EL (cell line): Measurements from ENCODE around the gene APOL2.
"Not testable (repeated sequence)": the region's sequence is repeated elsewhere in the genome, so short reads cannot be mapped to it uniquely, and the experiment has no call there.

Experiments
- DNase-seq: peaks from one replicate; pipeline ENCODE4 v3.0.0-alpha.2; 2016

The APOL2 gene, protein sequence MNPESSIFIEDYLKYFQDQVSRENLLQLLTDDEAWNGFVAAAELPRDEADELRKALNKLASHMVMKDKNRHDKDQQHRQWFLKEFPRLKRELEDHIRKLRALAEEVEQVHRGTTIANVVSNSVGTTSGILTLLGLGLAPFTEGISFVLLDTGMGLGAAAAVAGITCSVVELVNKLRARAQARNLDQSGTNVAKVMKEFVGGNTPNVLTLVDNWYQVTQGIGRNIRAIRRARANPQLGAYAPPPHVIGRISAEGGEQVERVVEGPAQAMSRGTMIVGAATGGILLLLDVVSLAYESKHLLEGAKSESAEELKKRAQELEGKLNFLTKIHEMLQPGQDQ

DNA sequence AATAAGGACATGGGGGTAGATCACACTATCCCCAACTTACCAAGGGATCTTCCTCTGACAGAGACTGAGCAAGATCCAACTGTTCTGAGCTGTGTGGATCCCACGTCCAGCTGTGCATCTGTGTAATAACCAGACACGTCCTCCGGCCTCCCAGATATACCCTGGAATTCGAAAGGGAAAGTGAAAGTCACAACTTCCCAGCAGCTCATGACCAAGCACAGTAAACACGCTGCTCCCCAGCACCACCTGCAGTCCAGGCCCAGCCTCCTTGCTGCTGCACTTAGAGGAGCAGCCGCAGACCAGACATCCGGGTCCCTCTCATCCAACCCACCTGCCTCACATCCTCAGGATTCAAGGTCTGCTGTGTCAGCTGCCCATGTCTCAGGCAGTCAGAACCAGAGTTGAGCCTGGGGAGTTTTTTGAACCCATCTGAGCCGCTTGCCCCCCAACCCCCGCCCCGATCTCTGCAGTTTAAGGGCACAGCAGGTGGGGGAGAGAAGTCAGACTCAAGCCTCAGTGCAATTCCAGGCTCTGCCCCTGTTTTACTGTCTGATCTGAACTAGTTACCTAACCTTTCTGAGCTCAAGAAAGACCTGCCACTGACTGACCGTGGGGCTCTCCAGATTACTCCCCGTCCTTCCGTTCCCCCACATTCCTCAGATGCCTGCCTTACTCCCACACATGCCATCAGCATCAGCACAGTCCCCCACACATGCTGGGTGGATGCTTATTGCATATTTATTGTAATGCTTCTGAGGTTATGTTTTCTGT lies at the start of gene APOL2:
Gene APOL2, minus strand, starts transcription at position 127 of the 771 bp plus-strand sequence. CDS start 6,365 bp downstream, outside the sequence.
- peak; percentile 97 for DNase-seq

DNA sequence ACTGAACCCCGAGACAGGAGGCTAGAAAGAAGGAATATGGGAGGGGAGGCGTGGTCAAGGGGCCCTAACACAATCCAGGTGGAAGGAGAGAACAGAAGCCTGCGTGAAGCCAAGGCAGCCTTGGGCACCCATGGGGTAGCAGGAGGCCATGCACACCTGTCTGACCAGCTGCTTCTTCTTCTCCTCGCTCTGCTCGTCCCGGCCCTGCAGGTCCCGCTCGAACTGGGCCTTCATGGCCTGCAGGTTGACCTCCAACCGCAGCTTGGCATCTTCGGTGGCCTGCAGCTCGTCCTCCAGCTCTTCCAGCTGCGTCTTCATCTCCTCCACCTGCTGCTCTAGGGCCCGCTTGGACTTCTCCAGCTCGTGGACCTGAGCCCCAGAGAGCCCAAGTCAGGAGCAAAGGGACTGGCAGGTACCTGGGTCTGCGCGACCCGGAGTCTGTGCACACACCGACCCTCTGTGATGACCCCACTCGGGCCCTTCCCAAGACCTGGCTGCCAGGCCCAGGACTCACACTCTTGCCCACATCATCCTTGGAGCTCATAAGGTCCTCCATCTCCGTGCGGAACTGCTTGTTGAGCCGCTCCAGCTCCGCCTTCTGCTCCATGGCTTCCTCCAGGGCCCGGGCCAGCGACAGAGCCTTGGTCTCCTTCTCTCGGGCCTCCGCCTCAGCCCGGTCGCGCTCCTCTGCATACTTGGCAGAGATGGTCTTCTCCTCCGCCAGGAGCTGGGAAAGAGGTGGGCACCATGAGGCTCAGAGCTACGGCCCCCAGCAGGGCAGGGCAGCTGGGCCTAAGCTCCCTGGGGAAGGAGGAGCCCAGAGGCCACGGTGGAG lies 49.5 kb upstream of the APOL2 start:
- DNase-seq = no peak

DNA sequence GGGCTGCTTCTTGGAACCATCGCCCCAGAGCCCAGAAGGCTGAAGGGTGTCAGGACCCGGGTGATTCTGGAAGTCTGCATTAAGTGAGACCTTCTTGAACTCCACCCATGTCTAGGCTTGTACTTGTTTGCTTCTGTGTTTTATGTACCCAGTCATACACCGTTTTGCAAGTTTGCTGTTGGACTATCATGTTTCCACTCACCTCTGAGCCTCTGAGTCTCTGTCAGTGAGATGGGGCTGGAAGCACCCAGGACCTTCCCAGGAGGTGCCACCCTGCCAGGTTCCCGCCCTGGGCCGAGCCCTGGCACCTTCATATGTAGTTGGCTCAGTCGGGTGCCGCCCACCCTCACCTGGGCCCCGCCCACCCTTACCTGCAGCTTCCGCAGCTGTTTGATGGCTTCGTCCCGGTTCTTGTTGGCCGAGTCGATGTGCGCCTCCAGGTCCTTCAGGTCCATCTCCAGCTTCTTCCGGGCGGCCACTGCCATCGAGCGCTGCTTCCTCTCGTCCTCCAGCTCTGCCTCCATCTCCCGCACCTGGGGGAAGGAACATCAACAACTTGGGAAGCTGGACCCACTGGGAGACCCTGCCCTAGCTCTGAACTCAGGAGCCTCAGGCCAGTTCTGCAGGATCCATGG lies 48.7 kb upstream of the APOL2 start:
- DNase-seq = no peak

DNA sequence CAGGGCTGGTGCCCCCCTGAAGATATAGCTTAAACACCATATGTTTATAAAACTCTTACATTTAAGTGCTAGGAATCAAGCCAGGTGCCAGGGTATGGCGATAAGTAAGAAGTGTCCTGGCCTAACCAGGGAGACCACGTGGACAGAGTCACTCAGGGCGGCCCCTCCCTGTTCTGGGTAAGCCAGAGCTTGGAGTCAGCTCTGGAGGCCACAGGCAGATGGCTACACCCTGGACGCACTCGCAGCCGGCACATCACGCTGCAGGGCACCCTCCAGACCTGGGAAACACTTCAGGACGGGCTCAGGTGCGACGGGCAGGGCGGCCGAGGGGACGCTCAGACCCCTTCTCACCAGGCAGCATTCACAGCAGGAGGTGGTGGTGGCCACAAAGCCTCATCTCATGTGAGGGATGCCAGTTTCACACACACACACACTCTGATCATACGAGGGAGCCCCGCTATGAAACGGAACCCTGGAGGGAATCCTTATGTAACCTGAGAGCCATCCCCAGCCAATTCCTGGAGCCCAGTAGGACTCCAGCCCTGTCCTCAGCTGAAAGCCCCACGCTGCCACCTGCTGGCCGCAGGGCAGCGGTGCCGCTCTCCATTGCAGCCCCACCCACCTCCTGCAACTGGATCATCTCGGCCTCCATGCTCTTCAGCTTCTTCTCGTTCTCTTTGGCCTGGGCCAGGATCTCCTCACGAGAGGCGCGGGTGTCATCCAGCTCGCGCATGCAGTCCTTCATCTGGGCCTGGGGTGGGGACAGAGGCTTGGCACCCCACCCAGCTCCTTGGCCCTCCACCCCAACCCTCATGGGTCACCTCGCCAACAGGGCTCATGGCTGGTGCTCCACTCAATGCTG lies 47.0 kb upstream of the APOL2 start:
- peak; percentile 71 for DNase-seq

DNA sequence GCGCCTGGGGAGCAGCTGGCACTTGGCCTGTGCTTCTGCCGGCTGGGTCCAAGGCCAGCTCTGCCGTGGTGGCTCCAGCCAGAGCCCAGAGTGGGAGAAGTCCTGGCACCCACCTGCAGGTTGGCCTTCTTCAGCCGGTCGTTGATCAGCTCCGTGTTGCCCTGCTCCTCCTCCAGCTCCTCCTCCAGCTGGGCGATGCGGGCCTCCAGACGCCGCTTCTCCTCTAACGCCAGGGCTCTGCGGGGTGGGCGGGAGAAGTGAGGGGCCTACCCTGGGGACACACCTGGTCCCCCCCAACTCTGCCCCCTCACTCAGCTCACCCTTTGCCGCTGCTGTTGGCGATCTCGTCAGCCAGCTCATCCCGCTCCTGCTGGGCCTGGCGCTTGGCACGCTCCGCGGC lies 46.2 kb upstream of the APOL2 start:
- DNase-seq = no peak

DNA sequence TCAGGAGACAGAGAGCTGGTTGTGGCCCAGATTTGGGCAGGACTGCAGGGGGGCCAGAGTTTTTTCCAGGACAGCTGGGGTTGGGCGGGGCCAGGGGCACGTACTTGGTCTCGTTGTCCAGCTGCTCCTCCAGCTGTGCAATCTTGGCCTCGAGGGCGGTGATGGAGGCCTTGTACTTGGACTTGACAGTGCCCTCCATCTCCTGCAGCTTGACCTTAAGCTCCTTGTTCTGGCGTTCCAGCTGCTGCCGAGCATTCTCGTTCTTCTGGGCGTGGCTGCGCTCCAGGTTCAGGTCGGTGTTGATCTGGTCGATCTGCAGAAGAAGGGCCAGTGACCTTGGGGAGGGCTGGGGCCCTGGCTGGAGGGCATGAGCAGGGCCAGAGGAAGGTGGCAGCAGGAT lies 45.7 kb upstream of the APOL2 start:
- no peak for DNase-seq

DNA sequence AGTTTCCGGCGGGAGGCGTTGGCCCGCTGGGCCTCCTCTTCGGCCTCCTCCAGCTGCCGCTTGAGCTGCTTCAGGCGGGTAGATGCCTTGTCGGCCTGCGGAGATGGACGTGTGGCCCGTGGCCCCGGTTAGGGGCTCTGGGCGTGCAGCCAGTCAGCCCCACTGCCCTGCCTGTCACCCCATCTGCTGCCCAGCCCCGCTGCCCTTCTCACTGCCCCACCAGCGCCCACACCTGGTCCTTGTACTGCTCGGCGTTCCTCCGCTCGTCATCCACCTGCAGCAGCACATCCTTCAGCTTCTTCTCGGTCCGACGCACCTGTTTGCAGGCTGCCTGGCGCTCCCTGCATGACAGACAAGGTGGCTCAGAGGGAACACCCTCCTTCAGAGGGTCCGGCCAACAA lies 44.8 kb upstream of the APOL2 start:
- DNase-seq = no peak

DNA sequence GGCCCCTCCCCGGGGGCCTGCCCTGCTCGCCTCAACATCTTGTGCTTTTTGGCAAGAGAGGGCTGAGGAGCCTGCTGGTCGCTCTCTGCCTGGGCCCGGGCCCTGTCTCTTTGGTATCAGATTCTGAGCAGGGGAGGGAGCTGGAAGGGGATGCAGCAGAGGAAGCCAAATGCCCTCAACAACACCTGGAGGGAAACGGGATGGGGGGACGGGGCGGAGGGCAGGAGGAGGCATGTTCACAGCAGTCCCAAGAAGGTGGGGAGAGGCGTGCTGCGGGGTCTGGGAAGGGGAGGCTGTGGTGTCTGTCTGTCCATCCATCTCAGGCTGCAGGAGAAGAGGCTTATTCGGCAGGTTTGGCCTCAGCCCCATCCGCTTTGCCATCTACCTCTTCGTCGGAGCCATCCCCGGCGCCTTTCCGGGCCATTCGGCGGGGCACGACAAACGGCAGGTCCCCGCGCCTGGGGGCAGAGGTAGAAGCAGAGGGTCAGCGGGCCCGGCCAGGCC lies 43.1 kb upstream of the APOL2 start:
- DNase-seq = no peak

DNA sequence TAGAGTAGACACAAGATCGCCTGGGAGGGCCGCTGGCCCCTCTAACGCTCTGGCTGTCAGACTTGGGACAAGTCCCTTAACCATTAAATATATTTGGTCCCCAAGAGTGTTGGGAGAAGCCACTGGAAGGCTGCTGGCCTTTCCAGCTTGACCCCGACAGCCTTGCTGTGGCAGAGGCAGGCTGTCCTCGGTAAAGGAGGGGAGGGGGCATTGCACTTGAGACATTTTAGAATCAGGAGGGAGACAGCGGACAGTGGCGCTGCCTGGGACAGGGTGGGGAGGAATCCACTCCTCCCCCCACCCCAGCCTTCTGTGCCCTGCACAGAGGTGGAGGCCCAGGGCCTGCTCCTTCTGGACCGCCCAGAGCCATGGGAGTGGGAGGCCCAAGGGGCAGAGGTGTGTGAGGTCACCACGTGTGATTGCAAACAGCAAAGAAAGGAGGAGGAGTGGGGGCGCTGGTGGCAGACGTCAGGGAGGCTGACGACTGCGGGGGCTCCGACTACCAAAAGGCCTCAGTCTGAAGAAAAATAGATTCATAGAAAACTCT lies 42.5 kb upstream of the APOL2 start:
- no peak for DNase-seq

DNA sequence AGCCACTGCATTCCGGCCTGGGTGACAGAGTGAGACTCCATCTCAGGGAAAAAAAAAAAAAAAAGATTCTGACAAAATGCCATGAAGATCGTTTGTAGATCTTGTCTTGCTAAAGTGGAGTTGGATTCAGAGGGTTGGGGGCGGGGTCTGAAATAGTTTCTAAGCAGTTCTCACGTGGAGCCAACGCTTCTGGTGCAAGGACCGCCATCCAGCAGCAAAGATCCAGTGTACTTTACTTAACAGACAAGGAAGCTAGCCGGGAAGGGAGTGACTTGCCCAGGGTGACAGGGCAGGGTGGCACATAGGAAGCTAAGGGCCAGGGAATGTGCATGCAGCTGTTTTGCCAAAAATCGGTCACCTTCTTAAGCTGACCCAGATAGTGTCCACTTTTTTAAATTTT lies 41.1 kb upstream of the APOL2 start:
- no peak for DNase-seq

DNA sequence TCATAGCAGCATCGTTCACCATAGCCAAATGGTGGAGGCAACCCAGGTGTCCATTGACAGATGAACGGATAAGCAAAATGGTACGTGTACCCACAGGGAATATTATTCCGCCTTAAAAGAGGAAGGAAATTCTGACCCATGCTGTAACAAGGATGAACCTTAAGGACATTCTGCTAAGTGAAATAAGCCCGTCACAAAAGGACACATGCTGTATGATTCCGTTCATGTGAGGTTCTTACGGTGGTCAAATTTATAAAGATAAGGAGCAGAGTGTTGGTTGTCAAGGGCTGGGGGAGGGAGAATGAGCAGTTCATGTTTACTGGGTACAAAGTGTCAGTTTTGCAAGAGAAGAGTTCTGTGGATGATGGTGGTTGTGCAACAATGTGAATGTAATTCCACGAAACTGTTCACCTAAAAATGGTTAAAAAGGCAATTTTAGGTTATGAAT lies 39.9 kb upstream of the APOL2 start:
- DNase-seq = no peak

DNA sequence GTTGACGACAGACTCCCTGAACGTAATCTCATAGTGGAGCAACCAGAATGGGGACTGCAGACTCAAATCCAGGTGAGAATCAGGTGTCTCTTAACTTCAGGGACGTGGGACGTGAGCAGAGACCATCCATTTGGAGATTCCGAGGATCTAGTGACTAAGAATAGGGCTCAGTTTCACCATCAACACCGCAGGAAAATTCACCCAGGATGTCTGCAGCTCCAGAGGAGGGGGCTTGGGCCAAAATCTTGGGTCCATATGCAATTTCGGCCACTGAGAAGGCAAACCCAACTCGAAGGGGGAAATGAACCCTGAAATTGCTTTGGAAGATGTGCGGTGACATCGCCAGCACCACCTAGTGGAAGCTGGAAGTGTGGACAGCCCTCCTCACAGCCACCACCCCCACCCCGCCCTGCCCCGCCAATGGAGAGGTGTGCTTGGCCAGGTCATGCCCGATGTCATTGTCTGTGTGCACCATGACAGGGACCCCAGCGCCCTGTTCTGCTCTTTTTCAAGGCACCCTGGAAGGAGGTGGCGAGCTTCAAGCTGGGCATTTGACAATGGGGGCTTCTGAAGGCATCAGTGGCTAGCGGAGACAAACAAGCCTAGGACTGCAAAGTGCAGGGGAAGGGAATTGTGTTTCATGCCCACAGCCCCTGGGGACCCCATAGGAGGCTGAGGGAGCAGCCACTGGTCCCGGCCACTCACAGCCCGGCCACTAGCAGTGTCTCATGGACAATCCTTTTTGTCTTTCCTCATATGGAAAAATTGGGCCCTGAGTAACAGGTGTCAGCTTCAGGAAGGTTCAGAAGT lies 38.4 kb upstream of the APOL2 start:
- DNase-seq = peak; percentile 66

DNA sequence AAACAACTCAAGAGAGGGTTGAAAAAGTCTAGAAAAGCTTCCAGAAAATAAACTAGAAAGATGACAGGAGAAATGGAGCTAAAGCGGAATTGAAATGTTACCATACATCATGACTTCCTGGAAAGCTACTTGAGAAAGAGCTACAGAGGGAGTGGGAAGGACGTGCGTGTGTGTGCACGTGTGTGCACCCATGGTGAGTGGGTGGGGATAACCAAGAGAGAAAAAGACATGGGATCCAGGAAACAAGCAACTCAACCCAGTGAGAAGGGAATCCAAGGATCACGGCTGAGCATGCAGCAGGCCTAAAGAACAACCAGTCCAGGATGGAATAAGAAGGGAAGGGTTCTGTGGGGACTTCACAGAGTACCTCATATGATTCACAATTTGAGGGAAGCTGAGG lies 35.2 kb upstream of the APOL2 start:
- DNase-seq = no peak

DNA sequence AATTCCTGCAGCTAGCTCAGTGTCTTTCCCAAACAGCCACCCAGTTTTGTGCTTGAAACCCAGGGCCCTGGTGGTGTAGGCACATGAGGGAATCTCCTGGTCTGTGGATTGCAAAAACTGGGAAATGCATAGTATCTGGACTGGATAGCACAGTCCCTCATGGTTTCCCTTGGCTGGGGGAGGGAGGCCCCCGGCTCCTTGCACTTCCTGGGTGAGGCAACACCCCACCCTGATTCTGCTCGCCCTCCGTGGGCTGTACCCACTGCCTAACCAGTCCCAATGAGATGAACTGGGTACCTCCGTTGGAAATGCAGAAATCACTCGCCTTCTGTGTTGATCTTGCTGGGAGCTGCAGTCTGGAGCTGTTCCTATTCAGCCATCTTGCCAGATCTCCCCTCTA lies 32.6 kb upstream of the APOL2 start:
- DNase-seq = not testable (repeated sequence)

DNA sequence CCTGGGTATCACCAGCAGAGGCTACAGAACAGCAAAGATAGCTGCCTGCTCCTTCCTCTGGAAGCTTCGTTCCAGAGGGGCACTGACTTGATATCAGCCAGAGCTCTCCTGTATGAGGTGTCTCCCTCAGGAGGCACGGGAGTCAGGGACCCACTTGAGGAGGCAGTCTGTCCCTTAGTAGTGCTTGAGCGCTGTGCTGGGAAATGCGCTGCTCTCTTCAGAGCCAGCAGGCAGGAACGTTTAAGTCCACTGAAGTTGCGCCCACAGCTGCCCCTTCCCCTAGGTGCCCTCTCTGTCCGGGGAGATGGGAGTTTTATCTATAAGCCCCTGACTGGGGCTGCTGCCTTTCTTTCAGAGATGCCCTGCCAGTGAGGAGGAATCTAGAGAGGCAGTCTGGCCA lies 31.9 kb upstream of the APOL2 start:
- DNase-seq = not testable (repeated sequence)

DNA sequence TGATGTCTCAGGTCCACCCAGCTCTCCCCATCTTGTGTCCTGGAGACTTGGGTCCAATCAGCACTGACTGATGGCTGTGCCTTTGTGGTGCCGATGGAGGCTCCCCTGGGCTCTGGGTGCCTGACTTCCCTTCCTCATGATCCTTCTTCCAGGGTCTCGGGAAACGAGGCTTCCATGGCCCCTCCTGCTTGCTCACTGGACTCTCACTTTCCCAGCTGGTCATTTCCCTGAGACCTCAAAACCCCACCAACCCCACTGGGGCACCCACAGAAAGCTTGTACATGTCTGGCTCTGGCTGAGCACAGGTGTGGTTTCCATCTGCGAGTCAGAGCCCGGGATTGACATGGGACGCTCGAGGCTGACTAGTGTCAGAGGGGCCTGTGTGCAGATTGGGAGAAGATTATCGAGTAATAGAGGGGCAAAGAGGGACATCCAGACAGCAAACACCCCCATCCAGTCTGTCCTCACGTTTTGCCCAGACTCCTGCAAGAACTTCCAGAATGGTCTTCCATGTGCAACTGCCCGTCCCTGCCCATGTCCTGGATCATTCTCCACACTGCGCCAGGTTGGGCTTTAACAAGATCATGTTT lies 28.7 kb upstream of the APOL2 start:
- DNase-seq = no peak

DNA sequence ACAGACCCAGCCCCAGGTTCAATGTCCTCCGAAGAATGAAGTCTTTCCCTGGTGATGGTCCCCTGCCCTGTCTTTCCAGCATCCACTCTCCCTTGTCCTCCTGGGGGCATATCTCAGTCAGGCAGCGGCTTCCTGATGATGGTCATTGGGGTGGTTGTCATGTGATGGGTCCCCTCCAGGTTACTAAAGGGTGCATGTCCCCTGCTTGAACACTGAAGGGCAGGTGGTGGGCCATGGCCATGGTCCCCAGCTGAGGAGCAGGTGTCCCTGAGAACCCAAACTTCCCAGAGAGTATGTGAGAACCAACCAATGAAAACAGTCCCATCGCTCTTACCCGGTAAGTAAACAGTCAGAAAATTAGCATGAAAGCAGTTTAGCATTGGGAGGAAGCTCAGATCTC lies 27.7 kb upstream of the APOL2 start:
- no peak for DNase-seq

DNA sequence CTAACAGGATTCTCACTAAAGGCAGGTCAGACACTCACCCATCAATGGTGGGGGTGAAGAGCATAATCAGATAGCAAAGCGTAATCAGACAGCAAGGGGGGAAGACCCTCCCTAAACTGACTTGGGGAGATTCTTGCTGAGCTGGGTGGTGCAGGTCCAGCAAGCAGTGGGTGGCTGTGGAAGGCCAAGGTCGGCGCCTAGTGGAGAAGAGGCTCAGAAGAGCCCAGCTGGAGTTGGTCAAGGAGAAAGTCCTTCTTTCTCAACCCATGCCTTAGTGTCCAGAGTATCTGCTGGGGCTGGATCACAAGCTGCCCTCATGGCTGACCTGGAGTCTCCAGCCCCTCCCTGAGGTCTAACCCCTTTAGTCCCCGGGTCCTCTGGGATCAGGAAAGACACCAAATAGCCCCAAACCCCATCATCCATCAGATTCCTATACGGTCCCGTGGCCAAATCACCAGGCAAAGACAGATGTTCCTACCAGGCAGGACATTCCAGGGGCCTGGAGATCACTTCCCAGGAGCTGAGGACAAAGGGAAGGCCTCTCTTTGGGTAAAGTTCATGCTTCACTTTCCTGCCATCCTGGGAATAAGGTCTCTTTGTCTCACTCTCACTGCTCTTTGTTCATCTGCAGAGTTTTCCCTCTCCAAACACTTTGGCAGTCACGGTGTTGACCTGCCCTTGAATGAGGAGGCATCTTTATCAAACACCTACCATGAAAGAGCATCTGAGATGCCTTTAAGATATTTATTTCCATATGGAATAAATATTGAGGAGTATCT lies 24.7 kb upstream of the APOL2 start:
- not testable (repeated sequence) for DNase-seq

DNA sequence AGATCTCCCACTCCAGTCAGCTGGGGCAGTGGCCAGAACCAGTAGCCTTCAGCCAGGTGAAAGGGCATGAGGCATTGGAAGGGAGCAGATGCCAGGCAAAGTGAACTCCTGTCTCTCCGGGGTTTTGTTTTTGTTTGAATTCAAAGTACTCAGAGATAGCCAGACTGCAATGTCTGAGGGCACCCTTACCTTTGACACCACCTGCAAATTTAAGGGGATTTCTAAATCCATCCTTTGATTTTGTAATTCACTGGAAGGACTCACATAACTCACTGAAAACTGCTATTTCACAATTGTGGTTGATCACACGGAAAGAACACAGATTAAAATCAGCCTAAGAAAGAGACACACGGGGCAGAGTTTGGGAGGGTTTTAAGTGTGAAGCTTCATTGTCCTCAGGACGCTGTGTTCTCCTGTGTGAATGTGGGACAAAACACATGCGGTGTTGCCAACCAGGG lies 23.9 kb upstream of the APOL2 start:
- not testable (repeated sequence) for DNase-seq
